ENCODE data around the gene KIF26A.

Gene KIF26A

GRCh38 chr14:104179126-104179525, 40.7 kb downstream of the KIF26A start:
- no peak overlapping the region for H3K4me3 ChIP-seq (ENCODE audit: low read depth in 1 of 2, low read length in 2 of 2)
- H3K9me3 ChIP-seq (ENCODE audit: control insufficient read depth in 1 of 2, low read length in 2 of 2), result no peaks in the 10 kb centered on the region
- H3K27me3 ChIP-seq (ENCODE audit: control insufficient read depth in 1 of 2, insufficient read depth in 2 of 2, low read length in 2 of 2), result no peaks in the 10 kb centered on the region
- no peak overlapping the region for H3K27ac ChIP-seq (ENCODE audit: low read depth, low read length)
- H3K36me3 ChIP-seq (ENCODE audit: control insufficient read depth in 1 of 2, insufficient read depth in 2 of 2, low read length in 2 of 2), result no peaks in the 10 kb centered on the region
- H3K4me1 ChIP-seq (ENCODE audit: control insufficient read depth in 1 of 2, insufficient read depth in 2 of 2, low read length in 2 of 2), result no peaks in the 10 kb centered on the region
- H3K9ac ChIP-seq (ENCODE audit: low read depth in 1 of 2, low read length in 2 of 2), result no peak overlapping the region

- Histone ChIP-seq H3K36me3 (ENCODE audit: control insufficient read depth in 1 of 2, insufficient read depth in 2 of 2, low read length in 2 of 2) (no peaks in the 10 kb centered on the region), H3K27ac (ENCODE audit: low read depth, low read length) (no peak overlapping the region), H3K9ac (ENCODE audit: low read depth in 1 of 2, low read length in 2 of 2) (no peak overlapping the region), H3K4me3 (ENCODE audit: low read depth in 1 of 2, low read length in 2 of 2) (no peak overlapping the region), H3K4me1 (ENCODE audit: control insufficient read depth in 1 of 2, insufficient read depth in 2 of 2, low read length in 2 of 2) (no peaks in the 10 kb centered on the region), H3K27me3 (ENCODE audit: control insufficient read depth in 1 of 2, insufficient read depth in 2 of 2, low read length in 2 of 2) (no peaks in the 10 kb centered on the region), H3K9me3 (ENCODE audit: control insufficient read depth in 1 of 2, low read length in 2 of 2) (no peaks in the 10 kb centered on the region)
These were observed 41.3 kb downstream of the KIF26A start for GRCh38 chr14:104179564-104180129.

DNA sequence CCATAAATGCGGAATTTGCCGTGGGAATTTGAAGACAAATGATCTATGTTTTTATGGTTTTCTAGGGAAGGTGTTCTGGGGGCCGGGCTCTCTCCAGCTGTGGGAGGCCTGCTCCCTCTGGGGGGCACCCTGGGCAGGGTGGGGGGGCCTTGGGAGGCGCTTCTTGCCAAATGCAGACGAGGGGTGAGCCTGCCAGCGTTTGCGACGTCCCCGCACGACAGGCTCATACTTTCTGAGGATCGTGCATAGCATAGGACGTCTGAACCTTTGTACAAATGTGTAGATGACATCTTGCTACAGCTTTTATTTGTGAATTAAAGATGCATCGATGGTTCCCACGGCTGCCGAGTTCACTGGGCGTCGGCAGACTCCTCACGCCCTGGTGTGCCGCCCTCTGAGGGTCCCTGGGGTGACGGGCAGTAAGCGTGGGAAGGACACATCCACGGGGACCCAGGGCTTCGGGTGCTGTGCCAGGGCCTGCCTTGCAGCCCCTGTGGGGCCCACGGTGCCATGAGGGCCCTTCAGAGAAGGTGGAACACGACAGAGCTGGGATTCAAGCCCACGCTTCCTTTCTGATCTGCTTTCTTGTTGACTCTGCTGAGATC, 42.3 kb downstream of the KIF26A start:
- no peaks in the 10 kb centered on the region for H3K27me3 ChIP-seq (ENCODE audit: control insufficient read depth in 1 of 2, insufficient read depth in 2 of 2, low read length in 2 of 2)
- no peaks in the 10 kb centered on the region for H3K9me3 ChIP-seq (ENCODE audit: control insufficient read depth in 1 of 2, low read length in 2 of 2)
- H3K36me3 ChIP-seq (ENCODE audit: control insufficient read depth in 1 of 2, insufficient read depth in 2 of 2, low read length in 2 of 2), result no peaks in the 10 kb centered on the region
- no peak overlapping the region for H3K27ac ChIP-seq (ENCODE audit: low read depth, low read length)
- H3K9ac ChIP-seq (ENCODE audit: low read depth in 1 of 2, low read length in 2 of 2), result no peak overlapping the region
- no peak overlapping the region for H3K4me3 ChIP-seq (ENCODE audit: low read depth in 1 of 2, low read length in 2 of 2)
- H3K4me1 ChIP-seq (ENCODE audit: control insufficient read depth in 1 of 2, insufficient read depth in 2 of 2, low read length in 2 of 2), result no peaks in the 10 kb centered on the region

- Histone ChIP-seq H3K9ac (ENCODE audit: low read depth in 1 of 2, low read length in 2 of 2) (no peak overlapping the region), H3K4me1 (ENCODE audit: control insufficient read depth in 1 of 2, insufficient read depth in 2 of 2, low read length in 2 of 2) (no peaks in the 10 kb centered on the region), H3K27ac (ENCODE audit: low read depth, low read length) (no peak overlapping the region), H3K36me3 (ENCODE audit: control insufficient read depth in 1 of 2, insufficient read depth in 2 of 2, low read length in 2 of 2) (no peaks in the 10 kb centered on the region), H3K9me3 (ENCODE audit: control insufficient read depth in 1 of 2, low read length in 2 of 2) (no peaks in the 10 kb centered on the region), H3K4me3 (ENCODE audit: low read depth in 1 of 2, low read length in 2 of 2) (no peak overlapping the region), H3K27me3 (ENCODE audit: control insufficient read depth in 1 of 2, insufficient read depth in 2 of 2, low read length in 2 of 2) (no peaks in the 10 kb centered on the region)
These were observed 43.6 kb downstream of the KIF26A start for GRCh38 chr14:104181761-104182530.

GRCh38 chr14:104182857-104183425, 44.6 kb downstream of the KIF26A start:
- Histone ChIP-seq H3K36me3 (ENCODE audit: control insufficient read depth in 1 of 2, insufficient read depth in 2 of 2, low read length in 2 of 2) (no peaks in the 10 kb centered on the region), H3K27me3 (ENCODE audit: control insufficient read depth in 1 of 2, insufficient read depth in 2 of 2, low read length in 2 of 2) (no peaks in the 10 kb centered on the region), H3K4me3 (ENCODE audit: low read depth in 1 of 2, low read length in 2 of 2) (no peak overlapping the region), H3K4me1 (ENCODE audit: control insufficient read depth in 1 of 2, insufficient read depth in 2 of 2, low read length in 2 of 2) (no peaks in the 10 kb centered on the region), H3K27ac (ENCODE audit: low read depth, low read length) (no peak overlapping the region), H3K9me3 (ENCODE audit: control insufficient read depth in 1 of 2, low read length in 2 of 2) (no peaks in the 10 kb centered on the region), H3K9ac (ENCODE audit: low read depth in 1 of 2, low read length in 2 of 2) (no peak overlapping the region)

GRCh38 chr14:104183796-104184195, 45.4 kb downstream of the KIF26A start:
- Histone ChIP-seq H3K27me3 (ENCODE audit: control insufficient read depth in 1 of 2, insufficient read depth in 2 of 2, low read length in 2 of 2) (no peaks in the 10 kb centered on the region), H3K36me3 (ENCODE audit: control insufficient read depth in 1 of 2, insufficient read depth in 2 of 2, low read length in 2 of 2) (no peaks in the 10 kb centered on the region), H3K4me3 (ENCODE audit: low read depth in 1 of 2, low read length in 2 of 2) (no peak overlapping the region), H3K27ac (ENCODE audit: low read depth, low read length) (no peak overlapping the region), H3K9ac (ENCODE audit: low read depth in 1 of 2, low read length in 2 of 2) (no peak overlapping the region), H3K4me1 (ENCODE audit: control insufficient read depth in 1 of 2, insufficient read depth in 2 of 2, low read length in 2 of 2) (no peaks in the 10 kb centered on the region), H3K9me3 (ENCODE audit: control insufficient read depth in 1 of 2, low read length in 2 of 2) (no peaks in the 10 kb centered on the region)

- H3K4me1 ChIP-seq (ENCODE audit: control insufficient read depth in 1 of 2, insufficient read depth in 2 of 2, low read length in 2 of 2), result no peaks in the 10 kb centered on the region
- H3K4me3 ChIP-seq (ENCODE audit: low read depth in 1 of 2, low read length in 2 of 2), result no peak overlapping the region
- no peaks in the 10 kb centered on the region for H3K27me3 ChIP-seq (ENCODE audit: control insufficient read depth in 1 of 2, insufficient read depth in 2 of 2, low read length in 2 of 2)
- no peaks in the 10 kb centered on the region for H3K36me3 ChIP-seq (ENCODE audit: control insufficient read depth in 1 of 2, insufficient read depth in 2 of 2, low read length in 2 of 2)
- no peak overlapping the region for H3K27ac ChIP-seq (ENCODE audit: low read depth, low read length)
- no peaks in the 10 kb centered on the region for H3K9me3 ChIP-seq (ENCODE audit: control insufficient read depth in 1 of 2, low read length in 2 of 2)
- no peak overlapping the region for H3K9ac ChIP-seq (ENCODE audit: low read depth in 1 of 2, low read length in 2 of 2)
These were observed 46.1 kb downstream of the KIF26A start for GRCh38 chr14:104184506-104184905.

- H3K9me3 ChIP-seq (ENCODE audit: control insufficient read depth in 1 of 2, low read length in 2 of 2), result no peaks in the 10 kb centered on the region
- no peaks in the 10 kb centered on the region for H3K4me1 ChIP-seq (ENCODE audit: control insufficient read depth in 1 of 2, insufficient read depth in 2 of 2, low read length in 2 of 2)
- no peak overlapping the region for H3K4me3 ChIP-seq (ENCODE audit: low read depth in 1 of 2, low read length in 2 of 2)
- H3K27ac ChIP-seq (ENCODE audit: low read depth, low read length), result no peak overlapping the region
- no peak overlapping the region for H3K9ac ChIP-seq (ENCODE audit: low read depth in 1 of 2, low read length in 2 of 2)
- H3K36me3 ChIP-seq (ENCODE audit: control insufficient read depth in 1 of 2, insufficient read depth in 2 of 2, low read length in 2 of 2), result no peaks in the 10 kb centered on the region
- no peaks in the 10 kb centered on the region for H3K27me3 ChIP-seq (ENCODE audit: control insufficient read depth in 1 of 2, insufficient read depth in 2 of 2, low read length in 2 of 2)
These were observed 46.6 kb downstream of the KIF26A start for GRCh38 chr14:104184911-104185499.

DNA sequence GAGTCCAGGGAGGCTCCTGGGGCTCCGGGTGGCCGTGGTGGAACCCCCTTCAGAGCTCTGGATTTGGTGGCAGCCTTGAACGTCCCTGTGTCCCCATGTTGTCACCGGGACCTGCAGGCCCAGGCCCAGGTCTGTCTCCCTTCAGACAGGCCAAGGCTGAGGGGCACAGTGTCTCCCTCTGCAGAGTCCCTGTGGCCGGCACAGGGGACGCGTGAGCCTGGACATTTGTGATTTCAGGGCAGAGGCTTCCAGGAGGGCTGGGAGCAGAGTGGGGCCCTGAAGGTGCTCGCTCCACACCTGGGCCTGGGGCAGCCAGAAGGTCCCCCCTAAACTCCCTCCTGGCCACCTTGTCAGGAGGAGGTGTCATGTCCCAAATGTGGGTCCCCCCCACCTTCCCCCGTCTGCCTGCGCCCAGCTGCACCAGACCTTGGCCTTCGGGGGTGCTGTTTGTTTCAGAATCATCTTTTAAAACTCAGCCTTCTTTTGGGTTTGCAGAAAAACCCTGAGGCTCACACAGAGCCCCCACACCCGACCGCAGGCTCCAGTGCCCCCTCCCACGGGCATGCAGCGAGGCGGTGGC, 47.6 kb downstream of the KIF26A start:
- Histone ChIP-seq H3K4me1 (ENCODE audit: control insufficient read depth in 1 of 2, insufficient read depth in 2 of 2, low read length in 2 of 2) (no peaks in the 10 kb centered on the region), H3K27ac (ENCODE audit: low read depth, low read length) (no peak overlapping the region), H3K9me3 (ENCODE audit: control insufficient read depth in 1 of 2, low read length in 2 of 2) (no peaks in the 10 kb centered on the region), H3K27me3 (ENCODE audit: control insufficient read depth in 1 of 2, insufficient read depth in 2 of 2, low read length in 2 of 2) (no peaks in the 10 kb centered on the region), H3K36me3 (ENCODE audit: control insufficient read depth in 1 of 2, insufficient read depth in 2 of 2, low read length in 2 of 2) (no peaks in the 10 kb centered on the region), H3K9ac (ENCODE audit: low read depth in 1 of 2, low read length in 2 of 2) (no peak overlapping the region), H3K4me3 (ENCODE audit: low read depth in 1 of 2, low read length in 2 of 2) (no peak overlapping the region)

GRCh38 chr14:104186575-104186974, 48.2 kb downstream of the KIF26A start:
- Histone ChIP-seq H3K4me1 (ENCODE audit: control insufficient read depth in 1 of 2, insufficient read depth in 2 of 2, low read length in 2 of 2) (no peaks in the 10 kb centered on the region), H3K27ac (ENCODE audit: low read depth, low read length) (no peak overlapping the region), H3K27me3 (ENCODE audit: control insufficient read depth in 1 of 2, insufficient read depth in 2 of 2, low read length in 2 of 2) (no peaks in the 10 kb centered on the region), H3K4me3 (ENCODE audit: low read depth in 1 of 2, low read length in 2 of 2) (no peak overlapping the region), H3K36me3 (ENCODE audit: control insufficient read depth in 1 of 2, insufficient read depth in 2 of 2, low read length in 2 of 2) (no peaks in the 10 kb centered on the region), H3K9me3 (ENCODE audit: control insufficient read depth in 1 of 2, low read length in 2 of 2) (no peaks in the 10 kb centered on the region), H3K9ac (ENCODE audit: low read depth in 1 of 2, low read length in 2 of 2) (no peak overlapping the region)

Data from duodenal mucosa (tissue), 2 donors.